ENCODE data around the gene STK32C.

- TF ChIP-seq CTCF (IDR thresholded peaks at IDR 0.05 in 4 of 5, conservative IDR thresholded peaks at IDR 0.05 in 1 of 5) = no peak
- no peak for TF ChIP-seq POLR2A (IDR thresholded peaks at IDR 0.05)
Measured at GRCh38 chr10:132335189-132336063, 27.7 kb upstream of the STK32C start.

Measured in gastrocnemius medialis (tissue), 4 donors.